ENCODE measurements around the gene METTL6. TPM values are rescaled to one million over a fixed set of nuclear protein-coding genes. Genes with fewer than 3 reads are reported as not detected.
A peak's percentile ranks its signal among the peaks of the same experiment; 100 is the strongest.
"Not testable (repeated sequence)": the region's sequence is repeated elsewhere in the genome, so short reads cannot be mapped to it uniquely, and the experiment has no call there.

The METTL6 gene
- polyA plus RNA-seq, 1 donor (not counting 4 experiments of a cell fraction or from before 2014, with no cell fraction given): 16.3 TPM

- Histone ChIP-seq H3K9me3 (ENCODE audit: control insufficient read depth, low read depth, low read length) (no peaks in the 10 kb centered on the region), H3K27me3 (ENCODE audit: control insufficient read depth, extremely low read depth, insufficient read depth, low read length) (no peaks in the 10 kb centered on the region), H3K79me2 (ENCODE audit: control insufficient read depth, insufficient read depth, low read length) (no peaks in the 10 kb centered on the region), H2AFZ (ENCODE audit: control insufficient read depth, low read length) (no peak overlapping the region), H3K9me1 (ENCODE audit: control insufficient read depth, extremely low read depth, insufficient read depth, low read length) (no peaks in the 10 kb centered on the region), H3K27ac (ENCODE audit: control insufficient read depth, insufficient read depth, low read length) (no peak overlapping the region), H3K36me3 (ENCODE audit: control insufficient read depth in 2 of 2, extremely low read depth in 1 of 2, insufficient read depth in 2 of 2, low read length in 2 of 2) (no peaks in the 10 kb centered on the region), H3K4me2 (ENCODE audit: control insufficient read depth, extremely low read depth, insufficient read depth, low read depth, low read length) (no peak overlapping the region), H3K4me1 (ENCODE audit: control insufficient read depth, extremely low read depth, insufficient read depth, low read length) (no peaks in the 10 kb centered on the region), H3K9ac (ENCODE audit: control insufficient read depth, extremely low read depth, insufficient read depth, low read length) (no peak overlapping the region), H3K4me3 (ENCODE audit: control insufficient read depth in 2 of 3, extremely low read depth in 1 of 3, insufficient read depth in 2 of 3, low read depth in 1 of 3, low read length in 3 of 3) (no peak overlapping the region), H4K20me1 (ENCODE audit: control insufficient read depth, extremely low read depth, insufficient read depth, low read length) (no peaks in the 10 kb centered on the region)
- dilution Hi-C loops (cut with MboI; ENCODE audit: extremely low pct_ligation_motif_present, low sequenced_read_pairs): no loop called here
- TF ChIP-seq CTCF (optimal IDR thresholded peaks at IDR 0.05 in 1 of 3, IDR thresholded peaks at IDR 0.05 in 1 of 3, conservative IDR thresholded peaks at IDR 0.05 in 1 of 3; ENCODE audit: extremely low read depth in 1 of 3, insufficient read depth in 2 of 3, low read length in 3 of 3) (no peak), EZH2 (IDR thresholded peaks at IDR 0.05; ENCODE audit: low read length) (no peak)
- DNase-seq (ENCODE audit: low read depth, low spot score) (no peak), FAIRE-seq (no peak)
These were observed 27.4 kb downstream of the METTL6 start for GRCh38 chr3:15399970-15400369.

- H3K9ac ChIP-seq (ENCODE audit: control insufficient read depth, extremely low read depth, insufficient read depth, low read length); H3K4me2 ChIP-seq (ENCODE audit: control insufficient read depth, extremely low read depth, insufficient read depth, low read depth, low read length); H3K27me3 ChIP-seq (ENCODE audit: control insufficient read depth, extremely low read depth, insufficient read depth, low read length); H3K4me3 ChIP-seq (ENCODE audit: control insufficient read depth in 2 of 3, extremely low read depth in 1 of 3, insufficient read depth in 2 of 3, low read depth in 1 of 3, low read length in 3 of 3); DNase-seq (ENCODE audit: low read depth, low spot score); H3K79me2 ChIP-seq (ENCODE audit: control insufficient read depth, insufficient read depth, low read length); dilution Hi-C loops (cut with MboI; ENCODE audit: extremely low pct_ligation_motif_present, low sequenced_read_pairs); FAIRE-seq; H3K4me1 ChIP-seq (ENCODE audit: control insufficient read depth, extremely low read depth, insufficient read depth, low read length); H4K20me1 ChIP-seq (ENCODE audit: control insufficient read depth, extremely low read depth, insufficient read depth, low read length); H3K9me1 ChIP-seq (ENCODE audit: control insufficient read depth, extremely low read depth, insufficient read depth, low read length); H3K36me3 ChIP-seq (ENCODE audit: control insufficient read depth in 2 of 2, extremely low read depth in 1 of 2, insufficient read depth in 2 of 2, low read length in 2 of 2); H3K27ac ChIP-seq (ENCODE audit: control insufficient read depth, insufficient read depth, low read length); H2AFZ ChIP-seq (ENCODE audit: control insufficient read depth, low read length); H3K9me3 ChIP-seq (ENCODE audit: control insufficient read depth, low read depth, low read length): not testable (repeated sequence)
- TF ChIP-seq CTCF (optimal IDR thresholded peaks at IDR 0.05 in 1 of 3, IDR thresholded peaks at IDR 0.05 in 1 of 3, conservative IDR thresholded peaks at IDR 0.05 in 1 of 3; ENCODE audit: extremely low read depth in 1 of 3, insufficient read depth in 2 of 3, low read length in 3 of 3): peak in 1 of 3 experiments; percentile 14
These were observed 28.6 kb downstream of the METTL6 start for GRCh38 chr3:15398731-15399133.

GRCh38 chr3:15393252-15393651, 34.1 kb downstream of the METTL6 start:
- H3K4me2 ChIP-seq (ENCODE audit: control insufficient read depth, extremely low read depth, insufficient read depth, low read depth, low read length); dilution Hi-C loops (cut with MboI; ENCODE audit: extremely low pct_ligation_motif_present, low sequenced_read_pairs); H3K4me3 ChIP-seq (ENCODE audit: control insufficient read depth in 2 of 3, extremely low read depth in 1 of 3, insufficient read depth in 2 of 3, low read depth in 1 of 3, low read length in 3 of 3); H3K9ac ChIP-seq (ENCODE audit: control insufficient read depth, extremely low read depth, insufficient read depth, low read length); H2AFZ ChIP-seq (ENCODE audit: control insufficient read depth, low read length); H3K9me3 ChIP-seq (ENCODE audit: control insufficient read depth, low read depth, low read length); H3K36me3 ChIP-seq (ENCODE audit: control insufficient read depth in 2 of 2, extremely low read depth in 1 of 2, insufficient read depth in 2 of 2, low read length in 2 of 2); H3K27ac ChIP-seq (ENCODE audit: control insufficient read depth, insufficient read depth, low read length); H3K9me1 ChIP-seq (ENCODE audit: control insufficient read depth, extremely low read depth, insufficient read depth, low read length); DNase-seq (ENCODE audit: low read depth, low spot score); FAIRE-seq; H3K79me2 ChIP-seq (ENCODE audit: control insufficient read depth, insufficient read depth, low read length); H4K20me1 ChIP-seq (ENCODE audit: control insufficient read depth, extremely low read depth, insufficient read depth, low read length); H3K4me1 ChIP-seq (ENCODE audit: control insufficient read depth, extremely low read depth, insufficient read depth, low read length); H3K27me3 ChIP-seq (ENCODE audit: control insufficient read depth, extremely low read depth, insufficient read depth, low read length): not testable (repeated sequence)
